ENCODE results near the gene ZNF566.

The ZNF566 gene

DNA sequence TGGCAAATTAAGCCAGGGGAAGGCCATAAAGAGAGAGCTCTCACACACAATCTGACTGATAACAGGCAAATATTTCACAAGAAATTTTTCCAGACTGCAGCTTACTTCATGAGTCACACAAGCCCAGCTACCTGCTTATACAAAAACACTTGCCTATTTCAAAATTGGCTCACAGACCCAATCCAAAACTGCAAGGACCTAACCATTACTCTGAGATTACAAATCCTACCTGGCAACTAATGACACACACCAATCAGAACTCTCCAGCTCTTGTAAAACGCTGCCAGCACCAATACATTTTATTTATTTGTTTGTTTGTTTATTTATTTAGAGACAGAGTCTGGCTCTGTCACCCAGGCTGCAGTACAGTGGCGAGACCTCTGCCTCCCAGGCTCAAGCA, 52.8 kb downstream of the ZNF566 start:
- no peak for DNase-seq

DNA sequence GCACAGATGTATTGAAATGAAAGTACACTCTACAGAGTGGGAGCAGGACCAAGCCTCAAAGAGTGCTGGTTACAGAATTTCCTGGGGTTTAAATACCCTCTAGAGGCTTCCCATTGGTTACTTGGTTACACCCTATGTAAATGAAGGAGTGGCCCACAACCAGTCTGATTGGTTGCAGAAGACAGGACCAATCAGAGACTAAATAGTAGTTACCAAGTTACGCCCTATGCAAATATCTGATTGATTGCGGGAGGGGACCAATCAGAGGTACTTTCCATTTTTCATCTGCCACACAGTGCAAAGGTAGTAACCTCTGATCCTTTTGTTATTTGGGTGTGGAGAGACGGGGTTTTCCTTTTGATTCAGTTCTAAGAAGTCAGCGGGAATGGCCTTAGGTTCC, 65.4 kb downstream of the ZNF566 start:
- DNase-seq, result no peak

DNA sequence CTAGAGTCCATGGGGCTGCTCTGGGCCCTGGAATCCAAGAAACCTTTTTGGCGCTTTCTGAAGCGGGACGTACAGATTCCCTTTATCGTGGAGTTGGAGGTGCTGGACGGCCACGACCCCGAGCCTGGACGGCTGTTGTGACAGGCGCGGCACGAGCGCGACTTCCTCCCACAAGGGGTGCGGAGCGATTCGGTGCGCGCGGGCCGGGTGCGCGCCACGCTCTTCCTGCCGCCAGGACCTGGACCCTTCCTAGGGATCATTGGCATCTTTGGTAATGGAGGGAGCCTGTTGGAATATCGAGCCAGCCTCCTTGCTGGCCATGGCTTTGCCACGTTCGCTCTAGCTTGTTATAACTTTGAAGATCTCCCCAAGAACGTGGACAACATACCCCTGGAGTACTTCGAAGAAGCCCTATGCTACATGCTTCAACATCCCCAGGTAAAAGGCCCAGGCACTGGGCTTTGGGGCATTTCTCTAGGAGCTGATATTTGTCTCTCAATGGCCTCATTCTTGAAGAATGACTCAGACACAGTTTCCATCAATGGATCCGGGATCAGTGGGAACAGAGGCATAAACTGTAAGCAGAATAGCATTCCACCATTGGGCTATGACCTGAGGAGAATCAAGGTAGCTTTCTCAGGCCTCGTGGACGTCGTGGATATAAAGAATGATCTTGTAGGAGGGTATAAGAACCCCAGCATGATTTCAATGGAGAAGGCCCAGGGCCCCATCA, 67.4 kb downstream of the ZNF566 start:
- no peak for DNase-seq

DNA sequence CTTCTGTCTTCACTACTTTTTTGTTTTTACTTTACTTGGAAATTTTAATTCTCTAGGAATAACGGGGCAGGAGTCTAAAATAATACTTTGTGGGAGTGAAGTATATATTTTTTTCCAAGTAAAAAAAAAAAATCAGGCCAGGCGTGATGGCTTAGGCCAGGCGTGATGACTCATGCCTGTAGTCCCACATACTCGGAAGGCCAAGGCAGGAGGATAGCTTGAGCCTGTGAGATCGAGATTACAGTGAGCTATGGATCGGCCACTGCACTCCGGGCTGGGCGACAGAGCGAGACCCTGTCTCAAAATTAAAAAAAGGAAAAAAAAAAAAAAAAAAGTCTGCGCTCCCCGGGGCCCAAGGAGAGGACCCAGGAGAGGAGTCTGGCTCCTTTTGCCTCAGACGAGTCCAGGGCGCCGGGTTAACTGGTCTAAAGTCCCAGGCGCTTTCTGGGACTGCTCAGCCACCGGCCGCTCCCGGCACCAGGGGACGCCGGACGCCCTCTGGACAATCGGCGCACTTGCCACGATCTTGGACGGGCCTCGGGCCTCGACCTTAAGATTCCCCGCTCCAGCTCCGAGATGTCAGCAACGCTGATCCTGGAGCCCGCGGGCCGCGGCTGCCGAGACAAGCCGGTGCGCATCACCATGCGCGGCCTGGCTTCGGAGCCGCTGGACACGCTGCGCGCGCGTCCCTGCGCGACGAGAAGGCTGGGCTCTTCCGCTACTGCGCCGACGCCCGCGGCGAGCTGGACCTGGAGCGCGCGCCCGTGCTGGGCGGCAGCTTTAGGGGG, 68.2 kb downstream of the ZNF566 start:
- no peak for DNase-seq

DNA sequence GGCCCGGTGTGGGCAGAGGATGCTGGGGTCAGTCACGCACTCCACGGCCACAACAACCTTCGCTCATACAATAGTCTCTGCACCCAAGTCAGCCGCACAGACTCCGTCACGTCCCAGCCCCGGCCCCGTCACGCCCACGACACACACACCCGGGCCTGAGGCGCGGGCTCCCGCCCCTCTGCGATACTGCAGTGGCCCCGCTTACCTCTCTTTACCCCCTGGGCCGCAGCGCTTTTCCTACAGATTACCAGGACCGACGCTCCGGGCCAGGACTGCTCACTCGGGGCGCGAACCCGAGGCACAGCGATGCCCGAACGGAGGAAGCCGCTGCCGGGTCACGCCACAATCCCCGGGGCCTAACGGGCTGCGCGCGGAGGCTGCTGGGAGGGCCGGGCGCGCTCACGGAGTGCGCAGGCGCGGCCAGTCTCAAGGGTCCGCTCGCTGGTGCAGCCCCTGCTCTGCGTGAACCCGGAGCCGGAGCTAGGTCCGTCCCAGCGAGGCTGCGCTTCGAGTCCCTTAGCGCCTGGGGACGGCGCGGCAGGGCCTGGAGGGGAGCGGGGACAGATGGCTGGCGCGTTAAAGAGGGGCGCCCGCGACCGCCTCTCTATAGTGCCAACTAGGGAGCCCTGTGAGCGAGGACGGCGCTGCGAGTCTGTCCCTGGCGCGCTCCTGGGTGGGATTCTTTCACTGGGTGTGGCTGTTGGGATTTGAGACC, 70.9 kb downstream of the ZNF566 start, which contains the start of gene ZFP82:
Gene ZFP82 (minus strand): TSS at position 358 of the 715 bp plus-strand sequence. CDS start 8,855 bp downstream, outside the sequence.
- peak; percentile 81 to 83 for DNase-seq

DNA sequence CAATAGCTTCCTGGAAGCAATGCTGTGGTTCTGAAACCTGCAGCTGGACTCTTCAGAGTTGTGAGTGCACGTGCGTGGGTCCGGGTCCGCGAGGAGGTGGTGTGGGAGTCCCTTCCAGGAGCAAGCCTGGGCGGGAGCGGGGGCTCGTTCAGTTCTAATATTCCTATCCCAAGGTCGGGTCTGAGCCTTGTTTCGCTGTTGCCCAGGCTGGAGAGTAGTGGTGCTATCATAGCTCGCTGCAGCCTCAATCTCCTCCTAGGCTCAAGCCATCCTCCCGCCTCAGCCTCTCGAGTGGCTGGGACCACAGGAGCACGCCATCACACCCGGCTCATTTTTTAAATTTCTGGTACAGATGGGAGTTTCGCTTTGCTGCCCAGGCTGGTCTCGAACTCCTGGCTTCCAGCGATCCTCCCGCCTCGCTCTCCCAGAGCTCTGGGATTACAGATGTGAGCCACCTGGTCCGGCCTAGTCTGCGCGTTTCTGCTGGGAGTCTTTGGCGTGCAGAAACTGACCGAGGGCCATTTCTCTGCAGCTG, 71.5 kb downstream of the ZNF566 start:
- no peak for DNase-seq

DNA sequence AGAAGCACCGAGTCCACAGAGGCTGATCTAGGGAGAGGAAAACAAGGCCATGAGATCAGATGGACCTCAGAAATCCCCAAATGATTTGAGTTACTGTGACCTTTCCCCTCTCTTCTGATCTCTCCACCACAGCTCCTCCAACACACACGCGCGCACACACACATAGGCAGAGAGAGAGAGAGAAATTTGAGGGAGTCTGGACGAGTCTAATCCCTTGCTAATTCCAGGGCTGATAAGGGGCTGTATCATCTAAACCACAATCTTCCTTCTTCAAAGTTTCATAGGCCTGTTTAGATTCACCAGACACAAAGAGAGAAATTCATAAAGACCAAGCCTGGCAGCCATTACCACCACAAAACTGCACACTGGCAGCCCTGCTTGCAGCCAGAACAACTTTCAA, 79.5 kb downstream of the ZNF566 start:
- DNase-seq, result no peak

DNA sequence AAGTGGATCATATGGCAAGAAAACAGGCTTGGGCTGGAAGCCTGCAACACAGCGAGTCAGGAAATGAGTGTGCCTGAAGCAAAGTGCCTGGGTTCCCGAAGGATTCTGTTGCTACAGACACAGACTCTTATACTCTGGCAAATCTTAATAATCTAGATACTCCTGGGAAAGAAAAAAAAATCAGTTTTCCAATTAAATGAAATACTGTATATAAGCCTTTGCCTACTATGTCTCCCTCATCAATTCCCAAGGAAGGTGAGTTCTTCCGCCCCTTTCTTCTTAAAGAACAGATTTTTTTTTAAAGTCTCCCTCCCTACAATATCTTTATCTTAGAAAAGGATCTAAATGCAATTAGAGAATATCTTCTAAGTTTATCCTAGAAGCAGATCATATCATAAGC, 81.3 kb downstream of the ZNF566 start:
- DNase-seq, result no peak

DNA sequence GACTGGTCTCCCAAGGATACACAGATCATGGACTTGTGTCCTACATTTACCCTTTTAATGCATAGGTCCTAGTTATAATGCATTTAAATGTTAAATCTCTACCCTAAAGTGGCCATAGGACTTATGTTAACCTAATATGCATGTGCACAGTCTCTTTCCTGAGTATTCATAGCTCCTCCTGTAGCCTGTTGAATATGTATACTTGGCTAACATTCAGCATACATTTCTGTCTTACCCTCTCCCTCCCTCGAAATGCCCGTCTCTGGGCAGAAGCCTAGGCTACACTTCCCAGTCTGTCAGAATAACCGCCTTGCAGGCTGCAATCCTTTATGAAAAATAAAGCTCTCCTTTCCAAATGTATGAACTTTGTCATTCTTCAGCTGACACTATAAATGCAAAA, 84.9 kb downstream of the ZNF566 start:
- no peak for DNase-seq

DNA sequence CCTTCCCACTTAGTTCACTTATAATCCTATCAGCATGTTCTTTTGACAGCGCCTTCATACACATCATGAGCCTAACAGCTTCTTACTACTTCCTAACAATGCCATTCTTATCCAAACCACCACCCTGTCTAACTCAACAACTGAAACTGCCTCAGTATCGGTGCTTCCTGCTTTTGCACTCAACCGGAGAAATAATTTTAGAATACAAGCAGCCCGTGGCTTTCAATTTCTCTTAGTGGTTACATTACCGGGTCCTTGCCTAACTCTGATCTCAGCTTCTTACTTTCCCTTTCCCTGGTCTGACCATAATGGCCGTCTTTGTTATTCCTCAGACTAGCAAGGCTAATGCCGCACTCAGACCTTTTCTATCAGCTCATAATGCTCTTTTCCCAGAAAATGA, 87.9 kb downstream of the ZNF566 start:
- DNase-seq, result no peak

DNA sequence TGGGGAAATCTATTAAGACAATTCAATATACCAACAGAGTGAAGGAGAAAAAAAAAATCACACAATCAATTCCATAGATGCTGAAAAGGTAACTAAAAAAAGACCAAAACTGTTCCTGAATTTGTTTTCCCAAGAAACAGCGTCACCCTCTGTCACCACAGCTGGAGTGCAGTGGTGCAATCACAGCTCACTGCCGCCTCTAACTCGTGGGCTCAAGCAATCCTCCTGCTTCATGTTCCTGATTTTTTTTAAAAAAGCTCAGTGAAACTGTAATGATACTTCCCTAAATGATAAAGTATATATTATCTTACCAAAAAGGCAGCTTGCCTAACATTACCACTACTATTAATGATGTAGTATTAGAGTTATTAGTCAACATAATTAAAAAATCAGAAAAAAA, 90.8 kb downstream of the ZNF566 start:
- DNase-seq, result no peak
